Adrenal gland (tissue), 5 donors: ENCODE measurements around the gene XIRP1.

Source experiments
- POLR2A ChIP-seq, 2 donors: fragments of 450-650 bp; IDR thresholded peaks; one replicate each; pipeline ENCODE4 v1.6.1; 2017; ENCODE audit warnings: antibody characterized with exemption in 2 of 2, mild to moderate bottlenecking in 2 of 2, moderate library complexity in 1 of 2
- TF ChIP-seq, protein P1 (sequence below), 6 experiments: fragments of 450-650 bp in 4 of 6; fragments of 200-600 bp in 2 of 6; sonication (generic) in 1 of 6; IDR thresholded peaks; 1 replicate in 5 of 6; 2 replicates in 1 of 6; pipeline versions ENCODE4 v1.5.1 to v1.8.0; 2016 to 2021; ENCODE audit warnings: antibody characterized with exemption in 6 of 6, mild to moderate bottlenecking in 2 of 6, moderate library complexity in 1 of 6
- donor health status: DM: no; HTN: no; CAD: no.

DNA sequence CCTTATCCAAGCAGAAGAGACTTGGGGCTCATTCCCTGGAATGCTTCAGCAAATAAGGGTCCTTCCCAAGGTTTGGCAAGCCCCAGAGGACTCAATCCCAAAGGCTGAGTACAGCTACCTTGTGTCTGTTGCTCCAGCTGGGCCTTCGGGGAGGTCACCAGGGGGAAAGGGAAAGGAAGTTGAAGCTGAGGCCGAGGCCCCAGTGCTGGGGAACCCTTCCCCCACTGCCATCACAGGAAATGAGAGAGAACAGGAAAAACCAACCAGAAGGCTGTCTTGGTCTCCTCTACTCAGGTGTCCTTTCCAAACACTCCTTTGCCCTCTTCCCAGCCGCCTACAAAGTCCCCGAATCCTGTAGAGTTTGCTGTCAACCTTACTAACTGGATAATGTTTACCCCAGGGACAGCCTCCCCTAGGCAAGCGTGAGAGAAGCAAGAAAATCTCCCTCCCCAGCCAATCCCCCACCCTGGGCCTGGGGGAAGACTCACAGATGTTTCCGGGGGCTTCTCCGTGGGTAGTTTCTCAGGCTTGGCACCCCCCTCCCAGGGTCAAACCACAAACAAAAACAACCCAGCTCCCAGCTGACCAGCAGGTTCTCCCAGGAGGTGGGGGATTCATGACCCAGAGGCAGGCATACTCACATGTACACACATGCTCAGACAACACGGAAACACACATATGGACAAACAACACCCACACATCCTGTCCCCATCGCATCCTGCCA lies 44.5 kb downstream of the XIRP1 start:
- TF ChIP-seq, protein P1, sequence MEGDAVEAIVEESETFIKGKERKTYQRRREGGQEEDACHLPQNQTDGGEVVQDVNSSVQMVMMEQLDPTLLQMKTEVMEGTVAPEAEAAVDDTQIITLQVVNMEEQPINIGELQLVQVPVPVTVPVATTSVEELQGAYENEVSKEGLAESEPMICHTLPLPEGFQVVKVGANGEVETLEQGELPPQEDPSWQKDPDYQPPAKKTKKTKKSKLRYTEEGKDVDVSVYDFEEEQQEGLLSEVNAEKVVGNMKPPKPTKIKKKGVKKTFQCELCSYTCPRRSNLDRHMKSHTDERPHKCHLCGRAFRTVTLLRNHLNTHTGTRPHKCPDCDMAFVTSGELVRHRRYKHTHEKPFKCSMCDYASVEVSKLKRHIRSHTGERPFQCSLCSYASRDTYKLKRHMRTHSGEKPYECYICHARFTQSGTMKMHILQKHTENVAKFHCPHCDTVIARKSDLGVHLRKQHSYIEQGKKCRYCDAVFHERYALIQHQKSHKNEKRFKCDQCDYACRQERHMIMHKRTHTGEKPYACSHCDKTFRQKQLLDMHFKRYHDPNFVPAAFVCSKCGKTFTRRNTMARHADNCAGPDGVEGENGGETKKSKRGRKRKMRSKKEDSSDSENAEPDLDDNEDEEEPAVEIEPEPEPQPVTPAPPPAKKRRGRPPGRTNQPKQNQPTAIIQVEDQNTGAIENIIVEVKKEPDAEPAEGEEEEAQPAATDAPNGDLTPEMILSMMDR (IDR thresholded peaks at IDR 0.05), result no peak
- no peak for TF ChIP-seq POLR2A (IDR thresholded peaks at IDR 0.05)
